ENCODE results near the gene MORN3. TPM values are rescaled to one million over a fixed set of nuclear protein-coding genes. Genes with fewer than 3 reads are reported as not detected.
"Not testable (repeated sequence)": the region's sequence is repeated elsewhere in the genome, so short reads cannot be mapped to it uniquely, and the experiment has no call there.

Gene MORN3
- total RNA-seq, 2 donors from 2014 or later = not detected

GRCh38 chr12:121697093-121697698 is 27.7 kb upstream of the MORN3 start:
- Histone ChIP-seq H3K27ac (no peak overlapping the region), H3K4me3 (no peak overlapping the region), H3K4me1 (no peaks in the 10 kb centered on the region), H3K27me3 (no peaks in the 10 kb centered on the region), H3K9me3 (no peaks in the 10 kb centered on the region), H3K36me3 (no peaks in the 10 kb centered on the region), H3K9ac (ENCODE audit: low read depth in 2 of 2, low read length in 2 of 2) (no peak overlapping the region)
- TF ChIP-seq CTCF (IDR thresholded peaks at IDR 0.05) = peak; percentile 53
- peak; percentile 45 for DNase-seq
- intact Hi-C loops (cut with DNase I) = loop anchor here (2.0 to 5.0 kb wide), 2 partner anchors 78 to 95 kb away; partner anchors contain the start of gene RHOF

GRCh38 chr12:121693155-121693687 is 23.8 kb upstream of the MORN3 start:
- TF ChIP-seq CTCF (IDR thresholded peaks at IDR 0.05) = no peak
- Histone ChIP-seq H3K4me1 (no peaks in the 10 kb centered on the region), H3K36me3 (no peaks in the 10 kb centered on the region), H3K9ac (ENCODE audit: low read depth in 2 of 2, low read length in 2 of 2) (no peak overlapping the region), H3K27me3 (no peaks in the 10 kb centered on the region), H3K4me3 (no peak overlapping the region), H3K9me3 (no peaks in the 10 kb centered on the region), H3K27ac (no peak overlapping the region)
- intact Hi-C loops (cut with DNase I) = no loop called here
- DNase-seq = no peak

- H3K9ac ChIP-seq (ENCODE audit: low read depth in 2 of 2, low read length in 2 of 2); H3K36me3 ChIP-seq; H3K4me1 ChIP-seq; H3K4me3 ChIP-seq; H3K27ac ChIP-seq; H3K27me3 ChIP-seq; intact Hi-C loops (cut with DNase I); H3K9me3 ChIP-seq; DNase-seq: not testable (repeated sequence)
Observed at GRCh38 chr12:121692744-121693143, 23.3 kb upstream of the MORN3 start.

GRCh38 chr12:121689430-121689829 is 20.0 kb upstream of the MORN3 start:
- TF ChIP-seq CTCF (IDR thresholded peaks at IDR 0.05) = no peak
- Histone ChIP-seq H3K9ac (ENCODE audit: low read depth in 2 of 2, low read length in 2 of 2) (no peak overlapping the region), H3K36me3 (no peaks in the 10 kb centered on the region), H3K27me3 (no peaks in the 10 kb centered on the region), H3K4me3 (no peak overlapping the region), H3K4me1 (no peaks in the 10 kb centered on the region), H3K9me3 (no peaks in the 10 kb centered on the region), H3K27ac (no peak overlapping the region)
- DNase-seq = no peak
- intact Hi-C loops (cut with DNase I) = no loop called here

GRCh38 chr12:121688966-121689365 is 19.5 kb upstream of the MORN3 start:
- H3K4me3 ChIP-seq = no peak overlapping the region
- no peaks in the 10 kb centered on the region for H3K9me3 ChIP-seq
- H3K36me3 ChIP-seq = no peaks in the 10 kb centered on the region
- TF ChIP-seq CTCF (IDR thresholded peaks at IDR 0.05) = no peak
- H3K9ac ChIP-seq (ENCODE audit: low read depth in 2 of 2, low read length in 2 of 2) = no peak overlapping the region
- intact Hi-C loops (cut with DNase I) = no loop called here
- DNase-seq = no peak
- no peaks in the 10 kb centered on the region for H3K27me3 ChIP-seq
- no peak overlapping the region for H3K27ac ChIP-seq
- H3K4me1 ChIP-seq = no peaks in the 10 kb centered on the region

GRCh38 chr12:121679661-121680197 is 10.3 kb upstream of the MORN3 start:
- H3K27me3 ChIP-seq; H3K27ac ChIP-seq; H3K4me1 ChIP-seq; H3K9ac ChIP-seq (ENCODE audit: low read depth in 2 of 2, low read length in 2 of 2); H3K9me3 ChIP-seq; H3K36me3 ChIP-seq; H3K4me3 ChIP-seq; DNase-seq: not testable (repeated sequence)
- intact Hi-C loops (cut with DNase I) = loop anchor here (5.0 kb wide), 1 partner anchor 187 kb away; no protein-coding TSS in a partner anchor
